ENCODE measurements around the gene NCOA7. TPM values are rescaled to one million over a fixed set of nuclear protein-coding genes. Genes with fewer than 3 reads are reported as not detected.

NCOA7 gene
- total RNA-seq, 1 experiment from 2014 or later: 67.9 TPM

DNA sequence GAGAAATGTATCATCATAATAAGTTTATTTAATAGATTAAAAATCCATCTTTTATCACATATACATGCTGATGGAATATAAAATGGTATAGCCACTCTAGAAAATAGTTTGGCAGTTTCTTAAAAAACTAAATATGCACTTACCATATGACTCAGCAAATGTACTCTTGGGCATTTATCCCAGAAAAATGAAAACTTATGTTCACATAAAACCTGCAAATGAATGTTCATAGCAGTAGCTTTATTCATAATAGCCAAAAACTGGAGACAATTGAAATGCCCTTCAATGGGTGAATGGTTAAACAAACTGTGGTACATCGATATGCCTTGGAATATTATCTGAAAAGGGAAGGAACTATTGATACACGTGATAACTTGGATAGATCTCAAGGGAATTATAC lies 6.4 kb upstream of the NCOA7 start:
- Mint-ChIP-seq H3K27ac (ENCODE audit: unreplicated experiment) (no peak overlapping the region), H3K4me3 (ENCODE audit: unreplicated experiment) (no peak overlapping the region), H3K9me3 (ENCODE audit: unreplicated experiment) (no peaks in the 10 kb centered on the region), H3K27me3 (ENCODE audit: insufficient read depth, unreplicated experiment) (no peaks in the 10 kb centered on the region), H3K4me1 (ENCODE audit: low read depth, unreplicated experiment) (no peaks in the 10 kb centered on the region), H3K36me3 (ENCODE audit: insufficient read depth, unreplicated experiment) (no peaks in the 10 kb centered on the region)
- ChIA-PET CTCF (no interaction called here), POLR2A (no interaction called here)
- Histone ChIP-seq H3K36me3 (ENCODE audit: control insufficient read depth, insufficient read depth, low read length) (no peaks in the 10 kb centered on the region), H3K4me3 (ENCODE audit: low read depth, low read length) (no peak overlapping the region), H3K27me3 (replicated peaks; ENCODE audit: control insufficient read depth, insufficient read depth, low read length) (no peaks in the 10 kb centered on the region), H3K9me3 (no peaks in the 10 kb centered on the region), H3K4me1 (peaks cover 8% of the 10 kb centered on the region)
- no TSS peak for BruUV-seq (replicated peaks)
- TF ChIP-seq, protein P1, sequence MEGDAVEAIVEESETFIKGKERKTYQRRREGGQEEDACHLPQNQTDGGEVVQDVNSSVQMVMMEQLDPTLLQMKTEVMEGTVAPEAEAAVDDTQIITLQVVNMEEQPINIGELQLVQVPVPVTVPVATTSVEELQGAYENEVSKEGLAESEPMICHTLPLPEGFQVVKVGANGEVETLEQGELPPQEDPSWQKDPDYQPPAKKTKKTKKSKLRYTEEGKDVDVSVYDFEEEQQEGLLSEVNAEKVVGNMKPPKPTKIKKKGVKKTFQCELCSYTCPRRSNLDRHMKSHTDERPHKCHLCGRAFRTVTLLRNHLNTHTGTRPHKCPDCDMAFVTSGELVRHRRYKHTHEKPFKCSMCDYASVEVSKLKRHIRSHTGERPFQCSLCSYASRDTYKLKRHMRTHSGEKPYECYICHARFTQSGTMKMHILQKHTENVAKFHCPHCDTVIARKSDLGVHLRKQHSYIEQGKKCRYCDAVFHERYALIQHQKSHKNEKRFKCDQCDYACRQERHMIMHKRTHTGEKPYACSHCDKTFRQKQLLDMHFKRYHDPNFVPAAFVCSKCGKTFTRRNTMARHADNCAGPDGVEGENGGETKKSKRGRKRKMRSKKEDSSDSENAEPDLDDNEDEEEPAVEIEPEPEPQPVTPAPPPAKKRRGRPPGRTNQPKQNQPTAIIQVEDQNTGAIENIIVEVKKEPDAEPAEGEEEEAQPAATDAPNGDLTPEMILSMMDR (IDR thresholded peaks at IDR 0.05; ENCODE audit: insufficient read depth in 1 of 2, low read depth in 1 of 2, low read length in 1 of 2, severe bottlenecking in 1 of 2, unreplicated experiment in 1 of 2): no peak
- DNase-seq: no peak
- intact Hi-C loops (cut with micrococcal nuclease; ENCODE audit: unreplicated experiment): no loop called here

DNA sequence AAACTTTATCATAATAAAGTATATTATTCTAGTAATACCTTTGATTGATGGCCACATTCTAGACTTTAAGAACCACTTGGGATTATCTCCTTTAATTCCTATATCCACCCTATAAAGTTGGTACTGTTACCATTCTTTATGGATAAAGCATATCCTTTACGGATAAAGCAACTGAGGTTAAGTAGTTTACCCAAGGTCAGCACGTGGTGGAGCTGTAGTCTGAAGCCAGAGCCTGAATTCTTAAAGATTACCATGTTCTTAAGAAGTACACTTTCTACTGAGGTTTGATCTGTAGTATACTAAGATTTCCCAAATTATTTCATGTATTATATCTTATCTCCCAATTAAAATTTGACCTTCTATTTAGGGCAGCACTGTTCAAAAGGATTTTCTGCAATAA lies 3.0 kb upstream of the NCOA7 start:
- TF ChIP-seq, protein P1 (IDR thresholded peaks at IDR 0.05; ENCODE audit: insufficient read depth in 1 of 2, low read depth in 1 of 2, low read length in 1 of 2, severe bottlenecking in 1 of 2, unreplicated experiment in 1 of 2): no peak
- Histone ChIP-seq H3K4me1 (peaks cover 20% of the 10 kb centered on the region), H3K4me3 (ENCODE audit: low read depth, low read length) (no peak overlapping the region), H3K9me3 (no peaks in the 10 kb centered on the region), H3K36me3 (ENCODE audit: control insufficient read depth, insufficient read depth, low read length) (no peaks in the 10 kb centered on the region), H3K27me3 (replicated peaks; ENCODE audit: control insufficient read depth, insufficient read depth, low read length) (no peaks in the 10 kb centered on the region)
- intact Hi-C loops (cut with micrococcal nuclease; ENCODE audit: unreplicated experiment): no loop called here
- H3K4me3 Mint-ChIP-seq (ENCODE audit: unreplicated experiment): no peak overlapping the region
- no peaks in the 10 kb centered on the region for H3K27me3 Mint-ChIP-seq (ENCODE audit: insufficient read depth, unreplicated experiment)
- no peak overlapping the region for H3K27ac Mint-ChIP-seq (ENCODE audit: unreplicated experiment)
- ChIA-PET CTCF (interaction anchor here (0.8 kb wide), 1 partner anchor 183 kb away, joined by 4 read pairs; no protein-coding TSS in a partner anchor), POLR2A (interaction anchor here (0.6 kb wide), 1 partner anchor 1729 kb away, joined by 3 read pairs; no protein-coding TSS in a partner anchor)
- H3K4me1 Mint-ChIP-seq (ENCODE audit: low read depth, unreplicated experiment): peaks cover 1% of the 10 kb centered on the region
- DNase-seq: no peak
- H3K36me3 Mint-ChIP-seq (ENCODE audit: insufficient read depth, unreplicated experiment): no peaks in the 10 kb centered on the region
- no TSS peak for BruUV-seq (replicated peaks)
- no peaks in the 10 kb centered on the region for H3K9me3 Mint-ChIP-seq (ENCODE audit: unreplicated experiment)

DNA sequence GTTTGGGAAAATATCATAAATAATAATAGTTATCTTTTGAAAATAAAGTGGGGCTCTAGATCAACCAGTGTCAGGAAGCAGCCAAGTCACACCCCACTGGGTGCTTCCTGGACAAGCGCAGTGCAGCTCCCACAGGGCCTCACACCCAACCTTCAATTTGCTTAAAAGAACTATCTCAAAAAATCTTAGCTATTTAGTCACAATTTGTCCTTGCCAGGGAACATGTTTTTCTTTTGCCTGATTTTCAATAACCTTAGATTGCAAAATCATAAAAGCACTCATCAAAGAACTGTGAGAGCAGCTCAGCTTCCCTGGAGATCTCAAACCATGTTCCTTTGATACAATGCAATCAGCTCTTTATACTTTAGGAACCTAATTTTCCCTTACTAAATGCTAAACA lies 1.6 kb upstream of the NCOA7 start:
- Histone ChIP-seq H3K4me1 (peaks cover 20% of the 10 kb centered on the region), H3K36me3 (ENCODE audit: control insufficient read depth, insufficient read depth, low read length) (no peaks in the 10 kb centered on the region), H3K27me3 (replicated peaks; ENCODE audit: control insufficient read depth, insufficient read depth, low read length) (no peaks in the 10 kb centered on the region), H3K4me3 (ENCODE audit: low read depth, low read length) (no peak overlapping the region), H3K9me3 (no peaks in the 10 kb centered on the region)
- H3K9me3 Mint-ChIP-seq (ENCODE audit: unreplicated experiment): no peaks in the 10 kb centered on the region
- DNase-seq: no peak
- ChIA-PET CTCF (interaction anchor here (2.9 to 3.9 kb wide), 2 partner anchors 8 to 168 kb away, joined by 19 to 33 read pairs; partner anchors contain the start of gene HINT3), POLR2A (interaction anchor here (0.5 to 2.7 kb wide), 3 partner anchors 8 to 229 kb away, joined by 3 to 21 read pairs (median 9); partner anchors contain the start of gene TRMT11)
- H3K36me3 Mint-ChIP-seq (ENCODE audit: insufficient read depth, unreplicated experiment): no peaks in the 10 kb centered on the region
- peak overlapping the region; percentile 91 for H3K4me3 Mint-ChIP-seq (ENCODE audit: unreplicated experiment)
- H3K4me1 Mint-ChIP-seq (ENCODE audit: low read depth, unreplicated experiment): peaks cover 9% of the 10 kb centered on the region
- TF ChIP-seq, protein P1 (IDR thresholded peaks at IDR 0.05; ENCODE audit: insufficient read depth in 1 of 2, low read depth in 1 of 2, low read length in 1 of 2, severe bottlenecking in 1 of 2, unreplicated experiment in 1 of 2): no peak
- no peaks in the 10 kb centered on the region for H3K27me3 Mint-ChIP-seq (ENCODE audit: insufficient read depth, unreplicated experiment)
- BruUV-seq (replicated peaks): no TSS peak
- intact Hi-C loops (cut with micrococcal nuclease; ENCODE audit: unreplicated experiment): no loop called here
- no peak overlapping the region for H3K27ac Mint-ChIP-seq (ENCODE audit: unreplicated experiment)

All from Caco-2 (cell line).